ENCODE measurements around the gene TOMM7.
A peak's percentile ranks its signal among the peaks of the same experiment; 100 is the strongest.
"Not testable (repeated sequence)": the region's sequence is repeated elsewhere in the genome, so short reads cannot be mapped to it uniquely, and the experiment has no call there.

TOMM7 gene

DNA sequence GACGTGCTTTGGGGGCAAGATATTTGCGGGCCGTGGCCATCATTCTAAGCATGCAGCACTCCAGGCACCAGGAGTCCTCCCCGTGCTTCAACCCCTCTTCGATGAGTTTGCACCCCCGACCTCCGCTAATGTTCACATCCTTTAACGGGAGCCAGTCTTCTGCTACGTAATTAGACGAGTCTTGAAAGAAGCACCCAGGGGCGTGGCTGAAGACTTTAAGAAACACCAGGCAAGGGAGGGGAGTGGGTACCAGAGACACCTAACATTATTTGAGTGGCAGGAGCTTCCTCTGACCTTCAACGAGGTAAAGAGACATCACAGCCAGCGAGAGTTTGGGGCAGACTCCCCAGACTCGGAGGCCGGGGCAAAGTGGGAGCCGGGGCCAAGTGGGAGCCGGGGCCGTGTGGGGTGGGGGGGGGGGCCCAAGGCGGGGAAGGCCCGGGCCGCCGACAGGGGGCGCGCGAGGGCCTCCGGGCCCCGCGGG, 31.1 kb upstream of the TOMM7 start:
- DNase-seq (ENCODE audit: low read depth), result no peak
- TF ChIP-seq CTCF (conservative IDR thresholded peaks at IDR 0.05; ENCODE audit: low read depth, low read length), result peak; percentile 35
- H3K4me3 ChIP-seq (ENCODE audit: low read length), result peak overlapping the region; percentile 51

GRCh38 chr7:22853138-22853537, 30.5 kb upstream of the TOMM7 start:
- no peak for DNase-seq (ENCODE audit: low read depth)
- no peak overlapping the region for H3K4me3 ChIP-seq (ENCODE audit: low read length)
- no peak for TF ChIP-seq CTCF (conservative IDR thresholded peaks at IDR 0.05; ENCODE audit: low read depth, low read length)

- no peak for TF ChIP-seq CTCF (conservative IDR thresholded peaks at IDR 0.05; ENCODE audit: low read depth, low read length)
- H3K4me3 ChIP-seq (ENCODE audit: low read length), result no peak overlapping the region
- no peak for DNase-seq (ENCODE audit: low read depth)
These were observed 28.5 kb upstream of the TOMM7 start for GRCh38 chr7:22851145-22851544.

GRCh38 chr7:22850394-22850793, 27.7 kb upstream of the TOMM7 start:
- not testable (repeated sequence) for DNase-seq (ENCODE audit: low read depth)

GRCh38 chr7:22849662-22850061, 27.0 kb upstream of the TOMM7 start:
- no peak for DNase-seq (ENCODE audit: low read depth)
- H3K4me3 ChIP-seq (ENCODE audit: low read length), result no peak overlapping the region
- TF ChIP-seq CTCF (conservative IDR thresholded peaks at IDR 0.05; ENCODE audit: low read depth, low read length), result no peak

More at GRCh38 chr7:22850394-22850793, 27.7 kb upstream of the TOMM7 start:
- H3K4me3 ChIP-seq (ENCODE audit: low read length), result not testable (repeated sequence)

- DNase-seq (ENCODE audit: low read depth), result peak; percentile 42
- TF ChIP-seq CTCF (conservative IDR thresholded peaks at IDR 0.05; ENCODE audit: low read depth, low read length), result no peak
- H3K4me3 ChIP-seq (ENCODE audit: low read length), result no peak overlapping the region
These were observed 26.5 kb upstream of the TOMM7 start for GRCh38 chr7:22849172-22849571.

- no peak for TF ChIP-seq CTCF (conservative IDR thresholded peaks at IDR 0.05; ENCODE audit: low read depth, low read length)
- DNase-seq (ENCODE audit: low read depth), result no peak
- H3K4me3 ChIP-seq (ENCODE audit: low read length), result no peak overlapping the region
These were observed 24.3 kb upstream of the TOMM7 start for GRCh38 chr7:22846961-22847360.

Data from retinal pigment epithelial cell (primary cell).